GM23248 (cell line): ENCODE results near the gene CEACAM1. TPM values are rescaled to one million over a fixed set of nuclear protein-coding genes. Genes with fewer than 3 reads are reported as not detected.
"Not testable (repeated sequence)": the region's sequence is repeated elsewhere in the genome, so short reads cannot be mapped to it uniquely, and the experiment has no call there.

Source experiments
- DNase-seq: peaks from one replicate; pipeline ENCODE4 v3.0.0-alpha.2; 2015
- H2AFZ ChIP-seq: fragments of 200-600 bp; sonication (generic); 2 replicates; pipeline ENCODE4 v1.6.1; 2016; ENCODE audit warnings: antibody characterized with exemption
- H3F3A ChIP-seq: fragments of 200-600 bp; sonication (generic); 2 replicates; pipeline ENCODE4 v1.6.1; 2016; ENCODE audit warnings: mild to moderate bottlenecking, antibody characterized with exemption, mixed run types; ENCODE audit not compliant: insufficient read depth
- H3K27ac ChIP-seq: fragments of 200-600 bp; sonication (generic); 2 replicates; pipeline ENCODE4 v1.5.1; 2016; ENCODE audit warnings: mild to moderate bottlenecking
- H3K27me3 ChIP-seq: fragments of 200-600 bp; sonication (generic); replicated peaks from 2 replicates; pipeline ENCODE4 v1.6.1; 2016; ENCODE audit warnings: mild to moderate bottlenecking; ENCODE audit not compliant: insufficient read depth
- H3K36me3 ChIP-seq: fragments of 200-600 bp; sonication (generic); 2 replicates; pipeline ENCODE4 v1.6.1; 2016; ENCODE audit warnings: low read depth, mild to moderate bottlenecking
- H3K4me1 ChIP-seq: fragments of 200-600 bp; sonication (generic); 2 replicates; pipeline ENCODE4 v1.6.1; 2016; ENCODE audit warnings: mild to moderate bottlenecking; ENCODE audit not compliant: insufficient read depth
- H3K4me2 ChIP-seq: fragments of 200-600 bp; sonication (generic); one replicate; pipeline ENCODE4 v1.6.1; 2016; ENCODE audit warnings: mild to moderate bottlenecking; ENCODE audit not compliant: unreplicated experiment
- H3K4me3 ChIP-seq: fragments of 200-600 bp; sonication (generic); 2 replicates; pipeline ENCODE4 v1.5.1; 2016; ENCODE audit warnings: mild to moderate bottlenecking
- H3K79me2 ChIP-seq: fragments of 200-600 bp; sonication (generic); 2 replicates; pipeline ENCODE4 v1.6.1; 2016; ENCODE audit warnings: mild to moderate bottlenecking; ENCODE audit not compliant: insufficient read depth
- H3K9ac ChIP-seq: fragments of 200-600 bp; sonication (generic); 2 replicates; pipeline ENCODE4 v1.6.1; 2016; ENCODE audit warnings: mild to moderate bottlenecking
- H3K9me2 ChIP-seq: fragments of 200-600 bp; sonication (generic); 2 replicates; pipeline ENCODE4 v1.6.1; 2016; ENCODE audit warnings: mixed run types, mild to moderate bottlenecking, moderate library complexity; ENCODE audit not compliant: insufficient read depth
- H3K9me3 ChIP-seq: fragments of 200-600 bp; sonication (generic); one replicate; pipeline ENCODE4 v1.6.1; 2017; ENCODE audit warnings: low read depth
- H4K20me1 ChIP-seq: fragments of 200-600 bp; sonication (generic); 2 replicates; pipeline ENCODE4 v1.6.0; 2016; ENCODE audit not compliant: insufficient read depth
- EZH2 ChIP-seq: fragments of 200-600 bp; sonication (generic); IDR thresholded peaks from 2 replicates; pipeline ENCODE4 v1.6.1; 2018; ENCODE audit warnings: antibody characterized with exemption, mild to moderate bottlenecking; ENCODE audit not compliant: insufficient read depth, poor library complexity, severe bottlenecking
- EZH2phosphoT487 ChIP-seq: fragments of 200-600 bp; sonication (generic); IDR thresholded peaks from 2 replicates; pipeline ENCODE4 v1.6.1; 2018; ENCODE audit warnings: antibody characterized with exemption, moderate library complexity, mild to moderate bottlenecking, low read depth; ENCODE audit not compliant: insufficient read depth
- WGBS, 2 experiments: methylation state at CpG; one replicate each; pipeline ENCODE4 v1.1.6; 2015 to 2017; ENCODE audit warnings: low lambda C conversion rate in 2 of 2, low coverage in 1 of 2; ENCODE audit errors: missing lambda C conversion rate in 2 of 2; 5-methylcytosine and 5-hydroxymethylcytosine counted together
- in situ Hi-C: fragments of 300-500 bp; cut with MboI; formaldehyde crosslinking; loops from 2 replicates; pipeline ENCODE4 v1.15.0; 2020
- polyA plus RNA-seq: library from polyadenylated mRNA; unstranded; fragments of >200 nt; fragmentation: Nextera tagmentation; extraction: Ambion mirVana; gene quantifications from 2 replicates; pipeline ENCODE4 v1.2.1, GENCODE V29; 2016
- total RNA-seq: library from RNA; depleted of rRNA; stranded (reverse); fragments of >200 nt; shearing (Covaris generic); gene quantifications from 2 replicates; pipeline ENCODE4 v1.2.3, GENCODE V29; 2014

The CEACAM1 gene
- total and polyA plus RNA-seq, 2 experiments from 2014 or later: not detected

GRCh38 chr19:42552086-42553065 is 24.1 kb upstream of the CEACAM1 start:
- H3F3A ChIP-seq: no peaks in the 10 kb centered on the region
- H3K36me3 ChIP-seq: no peaks in the 10 kb centered on the region
- in situ Hi-C loops: no loop called here
- no peaks in the 10 kb centered on the region for H3K79me2 ChIP-seq
- H4K20me1 ChIP-seq: no peaks in the 10 kb centered on the region
- no peak overlapping the region for H2AFZ ChIP-seq
- no peak overlapping the region for H3K27ac ChIP-seq
- WGBS, 2 experiments: 41 to 46% methylated on average over 8 of the region's 8 CpGs
- H3K4me3 ChIP-seq: no peak overlapping the region
- DNase-seq: no peak
- H3K4me2 ChIP-seq: no peak overlapping the region
- no peak overlapping the region for H3K9ac ChIP-seq
- H3K4me1 ChIP-seq: no peaks in the 10 kb centered on the region
- no peaks in the 10 kb centered on the region for H3K9me2 ChIP-seq
- TF ChIP-seq EZH2 (no peak), EZH2phosphoT487 (no peak)
- peaks cover 80% of the 10 kb centered on the region for H3K27me3 ChIP-seq
- H3K9me3 ChIP-seq: no peaks in the 10 kb centered on the region

- H4K20me1 ChIP-seq, in situ Hi-C loops, H2AFZ ChIP-seq, H3K4me2 ChIP-seq, H3K4me3 ChIP-seq, DNase-seq, H3K9me3 ChIP-seq, H3K36me3 ChIP-seq, H3K79me2 ChIP-seq, H3K9me2 ChIP-seq, H3K27ac ChIP-seq, H3K4me1 ChIP-seq, H3K9ac ChIP-seq, H3F3A ChIP-seq: not testable (repeated sequence)
- WGBS, 2 experiments: 42 to 55% methylated on average over 6 of the region's 6 CpGs
- peaks cover 79% of the 10 kb centered on the region for H3K27me3 ChIP-seq
Measured at GRCh38 chr19:42550521-42550920, 22.2 kb upstream of the CEACAM1 start.

GRCh38 chr19:42549067-42549466 is 20.8 kb upstream of the CEACAM1 start:
- H3K4me3 ChIP-seq, H2AFZ ChIP-seq, H3K27ac ChIP-seq, H3F3A ChIP-seq, H3K79me2 ChIP-seq, in situ Hi-C loops, H3K4me2 ChIP-seq, H3K36me3 ChIP-seq, DNase-seq, H3K9ac ChIP-seq, H3K9me2 ChIP-seq, H3K4me1 ChIP-seq, H3K9me3 ChIP-seq, H4K20me1 ChIP-seq: not testable (repeated sequence)
- H3K27me3 ChIP-seq: peaks cover 78% of the 10 kb centered on the region
- 56 to 60% methylated on average over 1 of the region's 1 CpG for WGBS, 2 experiments

GRCh38 chr19:42548552-42548951 is 20.3 kb upstream of the CEACAM1 start:
- H3K27me3 ChIP-seq: peaks cover 82% of the 10 kb centered on the region
- WGBS, 2 experiments: 70% methylated on average over 4 of the region's 4 CpGs
- in situ Hi-C loops: no loop called here

More at GRCh38 chr19:42548552-42548951, 20.3 kb upstream of the CEACAM1 start:
- DNase-seq: no peak
- Histone ChIP-seq H3K36me3 (no peaks in the 10 kb centered on the region), H3K4me1 (no peaks in the 10 kb centered on the region), H3K4me3 (no peak overlapping the region), H3K4me2 (no peak overlapping the region), H3F3A (no peaks in the 10 kb centered on the region), H4K20me1 (no peaks in the 10 kb centered on the region), H3K9me3 (no peaks in the 10 kb centered on the region), H3K9me2 (no peaks in the 10 kb centered on the region), H2AFZ (no peak overlapping the region), H3K79me2 (no peaks in the 10 kb centered on the region), H3K27ac (no peak overlapping the region), H3K9ac (no peak overlapping the region)
- TF ChIP-seq EZH2 (no peak), EZH2phosphoT487 (no peak)
